IMR-90 (cell line): ENCODE measurements around the gene BLOC1S2. TPM values are rescaled to one million over a fixed set of nuclear protein-coding genes. Genes with fewer than 3 reads are reported as not detected.

Experiments used
- ATAC-seq: fragments of 200-7000 bp; cut with Tn5 transposase; 2 replicates; pipeline ENCODE4 v1.9.1; 2020; ENCODE audit warnings: low read depth, mild to moderate bottlenecking, moderate library complexity
- BruUV-seq: library from RNA; stranded (reverse); fragments of 400-500 nt; replicated peaks from 2 replicates; lab custom pipeline; 2021; lab: Mats Ljungman, UMichigan
- CTCF ChIA-PET: fragments of 300-600 bp; formaldehyde crosslinking; extraction: SDS; loops from one replicate; lab custom pipeline; 2021; ENCODE audit warnings: antibody characterized with exemption; lab: Yijun Ruan, JAX
- POLR2A ChIA-PET: fragments of 300-600 bp; sonication (Branson Sonifier 250); formaldehyde crosslinking; loops from one replicate; lab custom pipeline; 2022; ENCODE audit warnings: antibody characterized with exemption; ENCODE audit not compliant: unreplicated experiment; lab: Charles Lee
- DNase-seq: peaks from one replicate; pipeline ENCODE4 v3.0.0; 2013
- H2AFZ ChIP-seq: replicated peaks from 2 replicates; pipeline ENCODE3; 2013; ENCODE audit warnings: low read length, mild to moderate bottlenecking; ENCODE audit not compliant: poor library complexity
- H2AK5ac ChIP-seq: 2 replicates; pipeline ENCODE4 v1.6.1; 2013; ENCODE audit warnings: low read depth, low read length, inconsistent platforms
- H2AK9ac ChIP-seq: replicated peaks from 2 replicates; pipeline ENCODE3; 2013; ENCODE audit warnings: mild to moderate bottlenecking, low read depth, low read length, moderate library complexity; ENCODE audit not compliant: poor library complexity
- H2BK120ac ChIP-seq: 2 replicates; pipeline ENCODE4 v1.6.1; 2013; ENCODE audit warnings: low read depth, low read length, inconsistent platforms
- H2BK15ac ChIP-seq: 3 replicates; pipeline ENCODE4 v1.6.1; 2013; ENCODE audit warnings: low read depth, low read length, inconsistent platforms
- H2BK20ac ChIP-seq: 2 replicates; pipeline ENCODE4 v1.6.1; 2013; ENCODE audit warnings: low read depth, mild to moderate bottlenecking, inconsistent platforms, low read length, moderate library complexity
- H2BK5ac ChIP-seq: 2 replicates; pipeline ENCODE4 v1.6.1; 2013; ENCODE audit warnings: mild to moderate bottlenecking, low read depth, low read length, inconsistent platforms; ENCODE audit not compliant: poor library complexity, severe bottlenecking
- H3K14ac ChIP-seq: replicated peaks from 2 replicates; pipeline ENCODE4 v1.6.1; 2013; ENCODE audit warnings: low read depth, low read length, inconsistent platforms
- H3K18ac ChIP-seq: 2 replicates; pipeline ENCODE4 v1.6.1; 2013; ENCODE audit warnings: low read depth, low read length, control low read depth
- H3K23ac ChIP-seq: 2 replicates; pipeline ENCODE4 v1.6.1; 2013; ENCODE audit warnings: low read depth, low read length, inconsistent platforms
- H3K27ac ChIP-seq: 2 replicates; pipeline ENCODE4 v1.5.1; 2013; ENCODE audit warnings: mild to moderate bottlenecking, control low read depth, low read length; ENCODE audit not compliant: insufficient read depth
- H3K27me3 ChIP-seq: 2 replicates; pipeline ENCODE4 v1.6.1; 2013; ENCODE audit warnings: low read length; ENCODE audit not compliant: control insufficient read depth, insufficient read depth
- H3K36me3 ChIP-seq: 2 replicates; pipeline ENCODE4 v1.6.1; 2013; ENCODE audit warnings: low read length, mixed read lengths; ENCODE audit not compliant: control insufficient read depth, insufficient read depth
- H3K4ac ChIP-seq: 2 replicates; pipeline ENCODE4 v1.6.1; 2013; ENCODE audit warnings: low read depth, low read length, inconsistent platforms
- H3K4me1 ChIP-seq: 2 replicates; pipeline ENCODE4 v1.6.1; 2013; ENCODE audit warnings: low read length, mixed read lengths; ENCODE audit not compliant: control insufficient read depth, insufficient read depth
- H3K4me2 ChIP-seq: 2 replicates; pipeline ENCODE4 v1.6.1; 2013; ENCODE audit warnings: low read depth, mild to moderate bottlenecking, control low read depth, low read length, moderate library complexity
- H3K4me3 ChIP-seq: 2 replicates; pipeline ENCODE4 v1.5.1; 2013; ENCODE audit warnings: low read depth, mild to moderate bottlenecking, control low read depth, low read length, moderate library complexity; ENCODE audit not compliant: insufficient read depth
- H3K56ac ChIP-seq: 2 replicates; pipeline ENCODE4 v1.6.1; 2013; ENCODE audit warnings: low read length, inconsistent platforms; ENCODE audit not compliant: insufficient read depth; ENCODE audit errors: extremely low read depth
- H3K79me1 ChIP-seq, 2 experiments: 2 replicates each; pipeline ENCODE4 v1.6.1; 2013; ENCODE audit warnings: low read length in 2 of 2, inconsistent platforms in 1 of 2, low read depth in 1 of 2
- H3K9ac ChIP-seq: 2 replicates; pipeline ENCODE4 v1.6.1; 2013; ENCODE audit warnings: low read depth, low read length, control low read depth
- H3K9me1 ChIP-seq: 2 replicates; pipeline ENCODE4 v1.6.1; 2013; ENCODE audit warnings: low read length, inconsistent platforms; ENCODE audit not compliant: insufficient read depth
- H3K9me3 ChIP-seq: 2 replicates; pipeline ENCODE4 v1.6.1; 2013; ENCODE audit warnings: low read length; ENCODE audit not compliant: control insufficient read depth, insufficient read depth
- H4K20me1 ChIP-seq: 2 replicates; pipeline ENCODE4 v1.6.1; 2013; ENCODE audit warnings: low read length, inconsistent platforms; ENCODE audit not compliant: insufficient read depth
- H4K5ac ChIP-seq: 2 replicates; pipeline ENCODE4 v1.6.1; 2013; ENCODE audit warnings: mild to moderate bottlenecking, low read depth, low read length, control low read depth
- H4K8ac ChIP-seq, 2 experiments: 2 replicates each; pipeline ENCODE4 v1.6.1; 2013; ENCODE audit warnings: low read depth in 2 of 2, low read length in 2 of 2, control low read depth in 1 of 2, inconsistent platforms in 1 of 2
- H4K91ac ChIP-seq: 2 replicates; pipeline ENCODE4 v1.6.1; 2013; ENCODE audit warnings: low read depth, low read length, inconsistent platforms; ENCODE audit not compliant: insufficient read depth
- BHLHE40 ChIP-seq: fragments of 150-350 bp; IDR thresholded peaks from 2 replicates; pipeline ENCODE4 v1.6.1; 2016; ENCODE audit warnings: mild to moderate bottlenecking, low read depth, low read length
- CHD1 ChIP-seq: IDR thresholded peaks from 2 replicates; pipeline ENCODE4 v1.6.1; 2012; ENCODE audit warnings: low read depth, low read length, improper control_type of control experiment
- CTCF ChIP-seq: conservative IDR thresholded peaks from 2 replicates; pipeline ENCODE4 v1.5.1; 2012; ENCODE audit warnings: mild to moderate bottlenecking, low read depth, low read length, improper control_type of control experiment
- ELK1 ChIP-seq: fragments of 150-350 bp; IDR thresholded peaks from 2 replicates; pipeline ENCODE4 v1.6.1; 2016; ENCODE audit warnings: low read depth, mild to moderate bottlenecking, low read length, moderate library complexity, borderline replicate concordance
- FOS ChIP-seq: fragments of 150-350 bp; IDR thresholded peaks from 2 replicates; pipeline ENCODE4 v1.6.1; 2016; ENCODE audit warnings: low read depth, low read length
- MAFK ChIP-seq: IDR thresholded peaks from 2 replicates; pipeline ENCODE4 v1.6.1; 2012; ENCODE audit warnings: low read depth, low read length, improper control_type of control experiment
- MAZ ChIP-seq: IDR thresholded peaks from 2 replicates; pipeline ENCODE4 v1.6.1; 2012; ENCODE audit warnings: low read depth, mild to moderate bottlenecking, low read length, improper control_type of control experiment, moderate library complexity, borderline replicate concordance
- NFE2L2 ChIP-seq: fragments of 150-350 bp; IDR thresholded peaks from 2 replicates; pipeline ENCODE4 v1.6.1; 2016; ENCODE audit warnings: low read depth, mild to moderate bottlenecking, low read length
- POLR2A ChIP-seq: IDR thresholded peaks from 2 replicates; pipeline ENCODE4 v1.6.1; 2012; ENCODE audit warnings: mild to moderate bottlenecking, low read depth, low read length
- RCOR1 ChIP-seq: IDR thresholded peaks from 2 replicates; pipeline ENCODE4 v1.6.1; 2012; ENCODE audit warnings: mild to moderate bottlenecking, low read length, improper control_type of control experiment; ENCODE audit not compliant: insufficient replicate concordance
- SMC3 ChIP-seq: fragments of 150-350 bp; IDR thresholded peaks from 2 replicates; pipeline ENCODE4 v1.6.1; 2016; ENCODE audit warnings: low read depth, mild to moderate bottlenecking, antibody characterized with exemption, low read length, moderate library complexity
- WGBS, 2 experiments: methylation state at CpG; one replicate each; pipeline versions ENCODE4 v1.1.5 to v1.1.7; 2013; ENCODE audit warnings: missing lambda C conversion rate in 2 of 2; ENCODE audit not compliant: insufficient read length in 1 of 2; ENCODE audit errors: extremely low coverage in 2 of 2; 5-methylcytosine and 5-hydroxymethylcytosine counted together
- dilution Hi-C: fragments of 300-500 bp; cut with HindIII; formaldehyde crosslinking; loops from one replicate; pipeline ENCODE4 v1.14.3; 2018; ENCODE audit warnings: low sequenced_read_pairs; ENCODE audit not compliant: unreplicated experiment
- in situ Hi-C: fragments of 300-500 bp; cut with MboI; formaldehyde crosslinking; loops from 3 replicates; pipeline ENCODE4 v1.14.3; 2019; ENCODE audit warnings: low sequenced_read_pairs, inconsistent platforms, mixed read lengths
- intact Hi-C: fragments of 100-400 bp; cut with micrococcal nuclease; formaldehyde crosslinking; loops from 2 replicates; pipeline ENCODE4 v1.10.0; 2022
- polyA plus RNA-seq, 3 experiments: library from polyadenylated mRNA; depleted of rRNA; stranded (reverse); fragments of >200 nt; gene quantifications; 2 replicates each; pipeline ENCODE4 v1.2.3, GENCODE V29; 2012; ENCODE audit warnings: low replicate concordance in 1 of 3
- total RNA-seq: library from RNA; depleted of rRNA; stranded (reverse); fragments of >200 nt; gene quantifications from 2 replicates; pipeline ENCODE4 v1.2.3, GENCODE V29; 2012

Gene BLOC1S2
- total and polyA plus RNA-seq, 2 of the 4 experiments (the other 2 are of a cell fraction), result 26.0 to 28.9 TPM

GRCh38 chr10:100223879-100224278 is 62.6 kb downstream of the BLOC1S2 start:
- Histone ChIP-seq H3K14ac (no peak overlapping the region), H3K4me3 (no peak overlapping the region), H3K18ac (no peak overlapping the region), H2BK15ac (no peak overlapping the region), H3K9me1 (no peaks in the 10 kb centered on the region), H3K79me1 (peaks cover 3 to 25% of the 10 kb centered on the region in 2 experiments), H2BK5ac (no peak overlapping the region), H4K91ac (no peak overlapping the region), H4K8ac (no peak overlapping the region), H3K9ac (no peak overlapping the region), H3K4ac (no peak overlapping the region), H3K27ac (no peak overlapping the region), H2BK120ac (no peak overlapping the region), H2AK5ac (no peak overlapping the region), H3K27me3 (no peaks in the 10 kb centered on the region), H2AK9ac (no peak overlapping the region), H3K4me1 (no peaks in the 10 kb centered on the region), H3K9me3 (no peaks in the 10 kb centered on the region), H3K36me3 (peaks cover 15% of the 10 kb centered on the region), H3K4me2 (no peak overlapping the region), H4K20me1 (peaks cover 5% of the 10 kb centered on the region; the same call in 1 of the 2 replicates), H2BK20ac (no peak overlapping the region), H3K23ac (no peak overlapping the region), H4K5ac (no peak overlapping the region), H3K56ac (no peak overlapping the region), H2AFZ (no peak overlapping the region)
- no peak for TF ChIP-seq RCOR1
- TF ChIP-seq MAZ, result no peak
- TF ChIP-seq CHD1, result no peak
- TF ChIP-seq NFE2L2, result no peak
- TF ChIP-seq SMC3, result no peak
- TF ChIP-seq POLR2A, result no peak
- TF ChIP-seq FOS, result no peak
- no peak for TF ChIP-seq ELK1
- TF ChIP-seq MAFK, result no peak
- TF ChIP-seq CTCF, result no peak
- no peak for TF ChIP-seq BHLHE40
- dilution Hi-C loops (no loop called here), in situ Hi-C loops (no loop called here), intact Hi-C loops (no loop called here)
- no TSS peak for BruUV-seq
- no peak for ATAC-seq
- ChIA-PET CTCF (interaction anchor here (0.5 kb wide), 1 partner anchor 264 kb away, joined by 7 read pairs; no protein-coding TSS in a partner anchor), POLR2A (no interaction called here)
- no CpG with 5 or more reads among the region's 5 CpGs for WGBS, 2 experiments
- no peak for DNase-seq
